Measurements from ENCODE around the gene CASP2. TPM values are rescaled to one million over a fixed set of nuclear protein-coding genes. Genes with fewer than 3 reads are reported as not detected.
"Not testable (repeated sequence)": the region's sequence is repeated elsewhere in the genome, so short reads cannot be mapped to it uniquely, and the experiment has no call there.

CASP2 gene
- total RNA-seq, 1 donor from 2014 or later = 26.7 TPM

GRCh38 chr7:143288836-143289235, 685 bp downstream of the CASP2 start:
- intact Hi-C loops (cut with DNase I) = no loop called here
- Histone ChIP-seq H3K36me3 (peaks cover 22% of the 10 kb centered on the region), H3K27ac (peak overlapping the region; percentile 92), H3K4me1 (peaks cover 32% of the 10 kb centered on the region), H3K4me3 (peak overlapping the region; percentile 93), H3K9me3 (no peaks in the 10 kb centered on the region), H3K27me3 (no peaks in the 10 kb centered on the region)
- no peak for TF ChIP-seq CTCF (IDR thresholded peaks at IDR 0.05)
- DNase-seq (no peak), ATAC-seq (no peak)

DNA sequence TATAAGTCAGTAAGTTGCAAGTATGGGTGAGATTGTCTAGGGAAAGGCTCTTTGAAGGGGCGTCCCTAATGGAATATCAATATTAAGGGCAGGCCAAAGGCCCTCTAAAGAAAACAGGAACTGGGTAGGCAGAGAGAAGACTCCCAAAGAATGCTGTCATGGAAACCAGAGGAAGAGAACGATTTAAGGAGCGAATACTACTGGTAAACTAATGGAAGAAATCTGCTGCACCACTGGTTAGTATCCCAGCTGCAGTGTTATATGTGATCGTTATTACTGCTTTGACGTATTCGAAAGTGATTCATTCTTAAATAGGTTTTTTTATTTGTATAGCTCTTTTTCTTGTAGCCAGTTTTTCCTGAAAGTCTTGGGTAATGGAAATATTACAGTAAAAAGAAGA, 1.3 kb downstream of the CASP2 start:
- H3K9me3 ChIP-seq = no peaks in the 10 kb centered on the region
- H3K36me3 ChIP-seq = peaks cover 28% of the 10 kb centered on the region
- H3K4me1 ChIP-seq = peaks cover 32% of the 10 kb centered on the region
- H3K27me3 ChIP-seq = no peaks in the 10 kb centered on the region
- peak overlapping the region; percentile 92 for H3K27ac ChIP-seq
- peak overlapping the region; percentile 93 for H3K4me3 ChIP-seq
- ATAC-seq (no peak), DNase-seq (no peak)
- intact Hi-C loops (cut with DNase I) = no loop called here
- no peak for TF ChIP-seq CTCF (IDR thresholded peaks at IDR 0.05)

GRCh38 chr7:143289888-143290287, 1.7 kb downstream of the CASP2 start:
- H3K9me3 ChIP-seq; DNase-seq; ATAC-seq; intact Hi-C loops (cut with DNase I); H3K27me3 ChIP-seq: not testable (repeated sequence)
- Histone ChIP-seq H3K36me3 (peaks cover 33% of the 10 kb centered on the region), H3K4me1 (peaks cover 32% of the 10 kb centered on the region), H3K4me3 (peak overlapping the region; percentile 93), H3K27ac (peak overlapping the region; percentile 92)

GRCh38 chr7:143290293-143290692, 2.1 kb downstream of the CASP2 start:
- ATAC-seq = no peak
- no peaks in the 10 kb centered on the region for H3K9me3 ChIP-seq
- no peak for DNase-seq
- peaks cover 32% of the 10 kb centered on the region for H3K4me1 ChIP-seq
- intact Hi-C loops (cut with DNase I) = no loop called here
- peaks cover 37% of the 10 kb centered on the region for H3K36me3 ChIP-seq
- H3K4me3 ChIP-seq = no peak overlapping the region
- TF ChIP-seq CTCF (IDR thresholded peaks at IDR 0.05) = no peak
- no peak overlapping the region for H3K27ac ChIP-seq
- no peaks in the 10 kb centered on the region for H3K27me3 ChIP-seq

DNA sequence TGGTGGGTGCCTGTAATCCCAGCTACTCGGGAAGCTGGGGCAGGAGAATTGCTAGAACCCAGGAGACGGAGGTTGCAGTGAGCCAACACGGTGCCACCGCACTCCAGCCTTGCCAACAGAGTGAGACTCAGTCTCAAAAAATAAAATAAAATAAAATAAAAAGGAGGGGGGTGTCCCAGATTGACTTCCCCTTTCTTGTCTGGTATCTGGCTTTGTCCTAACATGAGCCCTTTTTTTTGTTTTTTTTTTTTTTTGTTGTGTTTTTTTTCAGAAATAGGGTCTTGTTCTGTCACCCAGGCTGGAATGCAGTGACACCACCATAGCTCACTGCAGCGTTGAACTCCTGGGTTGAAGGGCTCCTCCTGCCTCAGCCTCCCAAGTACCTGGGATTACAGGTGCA, 4.7 kb downstream of the CASP2 start:
- no peak overlapping the region for H3K4me3 ChIP-seq
- intact Hi-C loops (cut with DNase I) = no loop called here
- ATAC-seq (no peak), DNase-seq (no peak)
- H3K27me3 ChIP-seq = no peaks in the 10 kb centered on the region
- peaks cover 63% of the 10 kb centered on the region for H3K36me3 ChIP-seq
- no peaks in the 10 kb centered on the region for H3K9me3 ChIP-seq
- no peak overlapping the region for H3K27ac ChIP-seq
- peaks cover 36% of the 10 kb centered on the region for H3K4me1 ChIP-seq
- no peak for TF ChIP-seq CTCF (IDR thresholded peaks at IDR 0.05)

GRCh38 chr7:143295870-143296269, 7.7 kb downstream of the CASP2 start:
- H3K36me3 ChIP-seq = peaks cover 91% of the 10 kb centered on the region
- no peak for TF ChIP-seq CTCF (IDR thresholded peaks at IDR 0.05)
- no peak for ATAC-seq
- peaks cover 28% of the 10 kb centered on the region for H3K4me1 ChIP-seq
- H3K27ac ChIP-seq = no peak overlapping the region
- no peaks in the 10 kb centered on the region for H3K9me3 ChIP-seq
- no peak overlapping the region for H3K4me3 ChIP-seq
- intact Hi-C loops (cut with DNase I) = no loop called here
- no peaks in the 10 kb centered on the region for H3K27me3 ChIP-seq
- DNase-seq = no peak

Measured in upper lobe of right lung (tissue), 1 donor.